K562 (cell line): ENCODE measurements around the gene SPTBN4. TPM values are rescaled to one million over a fixed set of nuclear protein-coding genes. Genes with fewer than 3 reads are reported as not detected.

ENCODE experiments used
- CREB3 ChIP-seq: fragments of 450-650 bp; conservative IDR thresholded peaks from 2 replicates; pipeline ENCODE4 v1.6.1; 2016; ENCODE audit warnings: missing genetic modification characterization, low read depth, mild to moderate bottlenecking, missing compliant biosample characterization, moderate library complexity
- CTCFL ChIP-seq: IDR thresholded peaks from 2 replicates; pipeline ENCODE4 v1.6.1; 2011; ENCODE audit warnings: borderline replicate concordance, low read depth, mild to moderate bottlenecking, moderate library complexity, low read length; ENCODE audit not compliant: insufficient read depth, poor library complexity, severe bottlenecking
- GATAD2B ChIP-seq: fragments of 450-650 bp; IDR thresholded peaks from 2 replicates; pipeline ENCODE4 v1.6.1; 2017; ENCODE audit warnings: mild to moderate bottlenecking, borderline replicate concordance
- HMGXB4 ChIP-seq: sonication (generic); formaldehyde crosslinking; IDR thresholded peaks from 2 replicates; pipeline ENCODE4 v1.8.1; 2023; ENCODE audit warnings: mild to moderate bottlenecking, missing genetic modification reagents
- MITF ChIP-seq: IDR thresholded peaks from 2 replicates; pipeline ENCODE4 v1.6.1; 2014; ENCODE audit warnings: antibody characterized with exemption
- MYC ChIP-seq, 2 experiments: fragments of 250-450 bp in 1 of 2; sonication (Bioruptor Pico) in 1 of 2; IDR thresholded peaks; 2 replicates each; pipeline versions ENCODE4 v1.5.1 to v1.6.1; 2012 to 2021; ENCODE audit warnings: low read depth in 2 of 2, borderline replicate concordance in 1 of 2, improper control_type of control experiment in 1 of 2, low read length in 1 of 2, mild to moderate bottlenecking in 1 of 2, moderate library complexity in 1 of 2
- PREB ChIP-seq: sonication (generic); formaldehyde crosslinking; IDR thresholded peaks from 2 replicates; pipeline ENCODE4 v1.8.1; 2023; ENCODE audit warnings: mild to moderate bottlenecking, missing genetic modification reagents
- PTRF ChIP-seq: fragments of 450-650 bp; IDR thresholded peaks from 2 replicates; pipeline ENCODE4 v1.6.1; 2016; ENCODE audit warnings: mild to moderate bottlenecking, missing genetic modification characterization, missing compliant biosample characterization
- RNF219 ChIP-seq: fragments of 250-450 bp; sonication (Bioruptor Pico); IDR thresholded peaks from 2 replicates; pipeline ENCODE4 v1.5.0; 2022; ENCODE audit warnings: mild to moderate bottlenecking
- STAT6 ChIP-seq: sonication (generic); formaldehyde crosslinking; IDR thresholded peaks from 2 replicates; pipeline ENCODE4 v1.8.1; 2023; ENCODE audit warnings: mild to moderate bottlenecking, missing genetic modification reagents
- TFAP4 ChIP-seq: sonication (generic); formaldehyde crosslinking; IDR thresholded peaks from 2 replicates; pipeline ENCODE4 v1.8.0; 2022; ENCODE audit warnings: missing genetic modification reagents, mild to moderate bottlenecking, moderate library complexity, borderline replicate concordance
- ZFX ChIP-seq: sonication (generic); formaldehyde crosslinking; IDR thresholded peaks from 2 replicates; pipeline ENCODE4 v1.8.0; 2022; ENCODE audit warnings: mild to moderate bottlenecking, missing genetic modification reagents, moderate library complexity
- polyA plus RNA-seq, 8 experiments: library from polyadenylated mRNA; depleted of rRNA in 4 of 8; stranded (reverse) in 5 of 8; unstranded in 3 of 8; fragments of >200 nt; fragmentation: Nextera tagmentation in 2 of 8; fragmentation: Illumina TruSeq in 1 of 8; extraction: Ambion mirVana in 2 of 8; extraction: Trizol in 1 of 8; gene quantifications; 2 replicates each; pipeline versions ENCODE4 v1.2.1 to v1.2.3, GENCODE V29; 2011 to 2014; ENCODE audit warnings: inconsistent platforms in 1 of 8, missing spikeins in 1 of 8
- total RNA-seq, 7 experiments: library from RNA; depleted of rRNA in 6 of 7; stranded (reverse); fragments of >200 nt in 6 of 7; fragmentation: Illumina TruSeq in 2 of 7; extraction: Trizol in 2 of 7; gene quantifications; 2 replicates each; pipeline versions ENCODE4 v1.2.1 to v1.2.3, GENCODE V29; 2011 to 2021; ENCODE audit warnings: low replicate concordance in 1 of 7

SPTBN4 gene
- total and polyA plus RNA-seq, 9 of the 15 experiments (the other 6 are each of a cell fraction or from before 2014, with no cell fraction given) = 0.01 to 1.5 (median 0.86) TPM

GRCh38 chr19:40489882-40490230 is 23.1 kb downstream of the SPTBN4 start (continued):
- no peak; the same call in 1 of the 2 replicates for TF ChIP-seq MYC (IDR thresholded peaks at IDR 0.05; ENCODE audit: low read depth, low read length)
- TF ChIP-seq MYC (CRISPR knock-in tag; IDR thresholded peaks at IDR 0.05; ENCODE audit: borderline replicate concordance, low read depth) = no peak
- 0 out of 2 replicates have a peak, but pooled peaks have one; percentile 5 for TF ChIP-seq TFAP4 (CRISPR knock-in tag)
- TF ChIP-seq GATAD2B = no peak
- no peak for TF ChIP-seq MITF
- TF ChIP-seq CTCFL = peak; percentile 5
- no peak for TF ChIP-seq STAT6 (CRISPR knock-in tag)
- 0 out of 2 replicates have a peak, but pooled peaks have one; percentile 5 for TF ChIP-seq PREB (CRISPR knock-in tag)
- TF ChIP-seq PTRF (tag) = no peak
- TF ChIP-seq RNF219 (CRISPR knock-in tag) = no peak
- no peak for TF ChIP-seq CREB3 (tag)
- TF ChIP-seq HMGXB4 (CRISPR knock-in tag) = 0 out of 2 replicates have a peak, but pooled peaks have one; percentile 27
- TF ChIP-seq ZFX (CRISPR knock-in tag) = peak; percentile 58; the same call in 1 of the 2 replicates
